Measurements from ENCODE around the gene OR51B4.

GRCh38 chr11:5324197-5324596, 22.5 kb upstream of the OR51B4 start, which contains the start of gene OR51B2:
- TF ChIP-seq, protein P1, sequence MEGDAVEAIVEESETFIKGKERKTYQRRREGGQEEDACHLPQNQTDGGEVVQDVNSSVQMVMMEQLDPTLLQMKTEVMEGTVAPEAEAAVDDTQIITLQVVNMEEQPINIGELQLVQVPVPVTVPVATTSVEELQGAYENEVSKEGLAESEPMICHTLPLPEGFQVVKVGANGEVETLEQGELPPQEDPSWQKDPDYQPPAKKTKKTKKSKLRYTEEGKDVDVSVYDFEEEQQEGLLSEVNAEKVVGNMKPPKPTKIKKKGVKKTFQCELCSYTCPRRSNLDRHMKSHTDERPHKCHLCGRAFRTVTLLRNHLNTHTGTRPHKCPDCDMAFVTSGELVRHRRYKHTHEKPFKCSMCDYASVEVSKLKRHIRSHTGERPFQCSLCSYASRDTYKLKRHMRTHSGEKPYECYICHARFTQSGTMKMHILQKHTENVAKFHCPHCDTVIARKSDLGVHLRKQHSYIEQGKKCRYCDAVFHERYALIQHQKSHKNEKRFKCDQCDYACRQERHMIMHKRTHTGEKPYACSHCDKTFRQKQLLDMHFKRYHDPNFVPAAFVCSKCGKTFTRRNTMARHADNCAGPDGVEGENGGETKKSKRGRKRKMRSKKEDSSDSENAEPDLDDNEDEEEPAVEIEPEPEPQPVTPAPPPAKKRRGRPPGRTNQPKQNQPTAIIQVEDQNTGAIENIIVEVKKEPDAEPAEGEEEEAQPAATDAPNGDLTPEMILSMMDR (IDR thresholded peaks at IDR 0.05): no peak
- no peak for TF ChIP-seq POLR2A (IDR thresholded peaks at IDR 0.05; ENCODE audit: low read depth)
- TF ChIP-seq EP300 (IDR thresholded peaks at IDR 0.05): no peak
- TF ChIP-seq POLR2AphosphoS5 (IDR thresholded peaks at IDR 0.05): no peak
